CD4-positive, CD25-positive, alpha-beta regulatory T cell (primary cell): ENCODE measurements around the gene EPHB6. TPM values are rescaled to one million over a fixed set of nuclear protein-coding genes. Genes with fewer than 3 reads are reported as not detected.

ENCODE experiments used
- ATAC-seq, 2 donors: fragments of 150-1000 bp; cut with Tn5 transposase; one replicate each; pipeline ENCODE4 v1.10.0; 2021; ENCODE audit warnings: low read depth in 2 of 2, moderate number of reproducible peaks in 2 of 2, moderate library complexity in 1 of 2
- DNase-seq, 3 donors: peaks; one replicate each; pipeline versions ENCODE4 v3.0.0 to v3.0.0-alpha.2; 2012 to 2022; ENCODE audit warnings: mixed read lengths in 1 of 3
- H3K27ac ChIP-seq: one replicate; pipeline ENCODE4 v1.7.0; 2013; ENCODE audit warnings: mild to moderate bottlenecking, low read length; ENCODE audit not compliant: insufficient read depth, poor library complexity, severe bottlenecking
- H3K27me3 ChIP-seq: one replicate; pipeline ENCODE4 v1.7.0; 2013; ENCODE audit warnings: low read length; ENCODE audit not compliant: control insufficient read depth, insufficient read depth
- H3K36me3 ChIP-seq: one replicate; pipeline ENCODE4 v1.7.0; 2013; ENCODE audit warnings: mild to moderate bottlenecking, low read length, moderate library complexity; ENCODE audit not compliant: control insufficient read depth, insufficient read depth
- H3K4me1 ChIP-seq: 2 replicates; pipeline ENCODE4 v1.7.0; 2013; ENCODE audit warnings: mild to moderate bottlenecking, low read length; ENCODE audit not compliant: insufficient read depth, control insufficient read depth, poor library complexity, severe bottlenecking
- H3K4me3 ChIP-seq: one replicate; pipeline ENCODE4 v1.7.0; 2013; ENCODE audit warnings: low read depth, mild to moderate bottlenecking, low read length, moderate library complexity
- H3K9me3 ChIP-seq, 2 experiments: 1 replicate in 1 of 2; 2 replicates in 1 of 2; pipeline ENCODE4 v1.7.0; 2013; ENCODE audit warnings: low read length in 2 of 2, mild to moderate bottlenecking in 1 of 2, moderate library complexity in 1 of 2; ENCODE audit not compliant: control insufficient read depth in 2 of 2
- H3K27ac Mint-ChIP-seq, 3 donors: one replicate each; pipeline ENCODE4 v1.8.0; 2020 to 2022; ENCODE audit warnings: mild to moderate bottlenecking in 3 of 3, mixed read lengths in 3 of 3, moderate library complexity in 2 of 3
- H3K27me3 Mint-ChIP-seq: one replicate; pipeline ENCODE4 v1.8.0; 2022; ENCODE audit warnings: mild to moderate bottlenecking, mixed read lengths
- H3K36me3 Mint-ChIP-seq: one replicate; pipeline ENCODE4 v1.8.0; 2020; ENCODE audit warnings: mixed read lengths
- H3K4me1 Mint-ChIP-seq, 4 donors: one replicate each; pipeline ENCODE4 v1.8.0; 2020 to 2022; ENCODE audit warnings: mixed read lengths in 4 of 4, mild to moderate bottlenecking in 1 of 4
- H3K4me3 Mint-ChIP-seq, 4 donors: one replicate each; pipeline ENCODE4 v1.8.0; 2020 to 2022; ENCODE audit warnings: mild to moderate bottlenecking in 4 of 4, mixed read lengths in 4 of 4, moderate library complexity in 3 of 4
- H3K9me3 Mint-ChIP-seq, 7 donors: one replicate each; pipeline ENCODE4 v1.8.0; 2020 to 2022; ENCODE audit warnings: mixed read lengths in 7 of 7, mild to moderate bottlenecking in 3 of 7, moderate library complexity in 2 of 7
- polyA plus RNA-seq, 4 donors: library from polyadenylated mRNA; unstranded; fragments of 300-500 nt; fragmentation: Illumina TruSeq; gene quantifications; one replicate each; pipeline ENCODE4 v1.2.3, GENCODE V29; 2021
- total RNA-seq: library from RNA; stranded (reverse); gene quantifications from one replicate; pipeline ENCODE4 v1.2.3, GENCODE V29; 2022

EPHB6 gene
- total and polyA plus RNA-seq, 5 donors from 2014 or later, result 22.4 to 58.0 (median 29.7) TPM

DNA sequence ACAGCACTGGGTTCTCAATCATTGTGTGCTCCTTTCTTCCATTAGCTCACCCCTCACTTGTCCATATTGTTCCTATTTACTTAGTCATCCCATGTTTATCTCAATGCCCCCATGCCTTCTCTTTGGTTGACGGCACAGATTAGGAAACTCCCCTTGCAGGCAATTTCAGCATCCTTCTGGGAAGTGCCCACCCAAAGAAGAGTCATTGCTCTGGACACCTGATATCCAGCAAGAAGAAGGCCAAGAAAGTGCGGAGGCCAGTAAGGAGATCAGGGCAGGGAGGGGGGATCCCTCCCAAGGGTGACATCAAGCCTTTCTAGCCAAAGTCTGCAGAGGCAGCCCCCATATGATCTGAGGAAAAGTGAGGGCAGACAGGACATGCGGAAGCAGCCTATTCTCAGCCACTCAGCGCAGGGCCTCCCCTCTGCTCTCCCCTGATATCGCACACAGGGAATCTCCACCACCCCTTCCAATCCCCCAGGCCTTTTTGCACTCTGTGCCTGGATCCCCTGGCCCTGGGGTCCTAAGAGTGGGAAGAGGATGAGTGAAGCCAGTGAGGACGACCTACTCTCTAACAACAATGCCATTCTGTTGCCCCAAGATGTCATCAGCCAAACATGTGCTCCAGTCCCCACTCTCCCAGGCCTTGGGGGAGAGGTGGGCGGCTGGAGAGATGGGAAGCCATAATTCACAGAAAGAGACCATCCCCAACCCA lies 28.9 kb downstream of the EPHB6 start:
- H3K9me3 Mint-ChIP-seq, result peaks cover 0 to 2% (median 0%) of the 10 kb centered on the region in 7 donors
- no peaks in the 10 kb centered on the region for H3K36me3 Mint-ChIP-seq
- no peak overlapping the region for H3K4me3 Mint-ChIP-seq
- ATAC-seq (no peak), DNase-seq (no peak)
- Histone ChIP-seq H3K36me3 (no peaks in the 10 kb centered on the region), H3K4me3 (no peak overlapping the region), H3K27ac (no peak overlapping the region), H3K9me3 (no peaks in the 10 kb centered on the region), H3K4me1 (peaks cover 3% of the 10 kb centered on the region), H3K27me3 (no peaks in the 10 kb centered on the region)
- no peak overlapping the region for H3K27ac Mint-ChIP-seq
- H3K27me3 Mint-ChIP-seq, result peaks cover 8% of the 10 kb centered on the region
- peaks cover 0 to 4% (median 2%) of the 10 kb centered on the region in 4 donors for H3K4me1 Mint-ChIP-seq

DNA sequence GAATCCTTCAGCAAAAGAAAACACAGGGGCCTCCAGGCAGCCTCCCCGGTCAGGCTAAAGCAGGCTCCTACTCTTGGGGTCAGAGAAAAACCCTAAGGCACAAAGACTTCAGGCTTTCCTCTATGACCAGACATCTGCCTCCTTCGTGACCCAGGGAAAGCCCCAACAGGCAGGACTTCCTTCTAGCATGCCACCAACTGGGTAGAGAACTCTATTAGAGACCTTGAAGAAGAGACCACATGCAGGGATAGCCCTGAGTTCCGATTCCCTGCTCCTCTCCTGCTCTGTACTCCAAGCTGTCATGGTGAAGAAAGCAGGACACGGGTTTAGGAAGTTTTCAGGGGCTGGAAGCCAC lies 29.4 kb downstream of the EPHB6 start:
- H3K4me3 ChIP-seq, result no peak overlapping the region
- H3K4me3 Mint-ChIP-seq, result no peak overlapping the region
- DNase-seq, result no peak
- no peaks in the 10 kb centered on the region for H3K36me3 Mint-ChIP-seq
- no peak overlapping the region for H3K27ac Mint-ChIP-seq
- peaks cover 8% of the 10 kb centered on the region for H3K27me3 Mint-ChIP-seq
- H3K9me3 Mint-ChIP-seq, result peaks cover 0 to 3% (median 0%) of the 10 kb centered on the region in 7 donors
- peaks cover 0 to 4% (median 2%) of the 10 kb centered on the region in 4 donors for H3K4me1 Mint-ChIP-seq
- H3K27ac ChIP-seq, result no peak overlapping the region
- H3K9me3 ChIP-seq, result no peaks in the 10 kb centered on the region
- H3K4me1 ChIP-seq, result peaks cover 3% of the 10 kb centered on the region
- H3K36me3 ChIP-seq, result no peaks in the 10 kb centered on the region
- ATAC-seq, result no peak
- H3K27me3 ChIP-seq, result no peaks in the 10 kb centered on the region

DNA sequence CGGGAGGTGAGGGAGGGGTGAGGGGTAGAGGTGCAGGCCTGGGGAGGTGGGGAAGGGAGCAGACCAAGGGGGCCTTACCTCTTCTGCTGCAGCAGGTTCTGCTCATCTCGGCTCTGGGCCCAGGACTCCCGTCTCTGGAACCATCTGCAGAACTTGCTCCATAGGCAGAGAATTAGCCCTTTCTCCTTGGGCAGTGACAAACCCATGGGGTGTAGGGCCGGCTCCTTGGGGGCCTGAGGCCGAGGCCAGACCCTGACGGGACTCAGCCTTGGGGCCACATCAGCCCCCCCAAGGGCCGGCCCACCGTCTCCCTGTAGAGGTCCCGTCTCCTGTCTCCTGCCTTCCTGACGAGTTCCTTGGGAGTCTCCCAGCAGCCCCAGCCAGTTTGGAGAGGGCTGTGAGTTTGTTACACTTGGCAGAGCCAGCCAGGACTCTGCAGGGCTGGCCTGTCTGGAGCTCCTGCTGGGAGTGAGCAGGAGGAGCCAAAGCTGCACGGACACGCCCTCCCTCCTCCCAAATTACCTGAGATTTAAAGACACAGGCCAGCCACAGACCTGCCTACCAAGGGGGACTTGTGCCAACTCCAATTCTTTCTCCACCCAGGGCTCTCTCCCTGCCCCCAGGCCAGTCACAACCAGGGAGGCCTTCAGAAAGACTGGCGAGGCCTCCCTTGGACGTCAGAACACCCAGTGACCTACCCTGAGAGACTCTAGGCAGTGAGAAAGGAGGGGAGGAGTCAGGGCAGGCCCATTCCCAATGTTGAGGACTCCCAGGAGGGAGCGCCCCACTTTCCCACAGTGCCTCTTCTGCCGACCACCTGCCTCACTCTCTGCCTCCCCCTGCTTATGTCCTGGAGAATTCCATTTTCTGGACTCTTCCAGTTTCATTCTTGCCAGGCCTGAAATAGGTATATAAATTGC lies 30.7 kb downstream of the EPHB6 start, which contains the start of gene TRPV6:
Gene TRPV6, minus strand, starts transcription at position 435 of the 920 bp plus-strand sequence.
- no peak within 1 kb of the TSS for H3K27ac Mint-ChIP-seq
- H3K9me3 ChIP-seq, result no peaks in the 10 kb centered on the region
- no peak for DNase-seq
- H3K4me1 Mint-ChIP-seq, result peaks cover 0 to 4% (median 2%) of the 10 kb centered on the region in 4 donors
- peaks cover 6% of the 10 kb centered on the region for H3K27me3 Mint-ChIP-seq
- no peak within 1 kb of the TSS for H3K4me3 Mint-ChIP-seq
- no peak for ATAC-seq
- H3K27me3 ChIP-seq, result no peaks in the 10 kb centered on the region
- H3K4me1 ChIP-seq, result peaks cover 3% of the 10 kb centered on the region
- H3K36me3 ChIP-seq, result no peaks in the 10 kb centered on the region
- H3K27ac ChIP-seq, result no peak within 1 kb of the TSS
- H3K36me3 Mint-ChIP-seq, result no peaks in the 10 kb centered on the region
- H3K9me3 Mint-ChIP-seq, result peaks cover 0 to 4% (median 0%) of the 10 kb centered on the region in 7 donors
- no peak within 1 kb of the TSS for H3K4me3 ChIP-seq

DNA sequence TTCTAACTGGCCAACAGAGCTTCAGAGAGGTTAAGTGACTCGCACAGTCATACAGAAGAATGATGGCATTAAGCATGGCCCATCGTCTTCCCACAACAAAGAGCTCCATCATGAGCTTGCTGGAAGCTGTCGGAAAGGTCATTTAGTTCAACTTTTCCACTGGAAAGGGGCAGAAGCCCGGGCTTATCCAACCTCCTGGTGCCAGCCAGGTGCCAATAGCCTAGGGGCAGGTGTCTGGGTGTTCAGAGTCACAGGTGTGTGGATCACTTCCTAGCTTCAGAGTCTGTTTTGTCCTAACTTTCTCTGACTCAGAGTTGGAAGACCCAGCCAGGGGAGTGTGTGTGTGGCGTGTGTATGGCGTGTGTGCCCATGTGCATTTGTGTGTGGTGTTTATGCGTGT lies 32.0 kb downstream of the EPHB6 start:
- Histone ChIP-seq H3K9me3 (no peaks in the 10 kb centered on the region), H3K4me1 (no peaks in the 10 kb centered on the region), H3K36me3 (no peaks in the 10 kb centered on the region), H3K27me3 (no peaks in the 10 kb centered on the region), H3K27ac (no peak overlapping the region), H3K4me3 (no peak overlapping the region)
- peaks cover 0 to 4% (median 0%) of the 10 kb centered on the region in 7 donors for H3K9me3 Mint-ChIP-seq
- no peaks in the 10 kb centered on the region for H3K27me3 Mint-ChIP-seq
- H3K36me3 Mint-ChIP-seq, result no peaks in the 10 kb centered on the region
- ATAC-seq (no peak), DNase-seq (no peak)
- H3K4me3 Mint-ChIP-seq, result no peak overlapping the region
- H3K4me1 Mint-ChIP-seq, result no peaks in the 10 kb centered on the region
- H3K27ac Mint-ChIP-seq, result no peak overlapping the region

DNA sequence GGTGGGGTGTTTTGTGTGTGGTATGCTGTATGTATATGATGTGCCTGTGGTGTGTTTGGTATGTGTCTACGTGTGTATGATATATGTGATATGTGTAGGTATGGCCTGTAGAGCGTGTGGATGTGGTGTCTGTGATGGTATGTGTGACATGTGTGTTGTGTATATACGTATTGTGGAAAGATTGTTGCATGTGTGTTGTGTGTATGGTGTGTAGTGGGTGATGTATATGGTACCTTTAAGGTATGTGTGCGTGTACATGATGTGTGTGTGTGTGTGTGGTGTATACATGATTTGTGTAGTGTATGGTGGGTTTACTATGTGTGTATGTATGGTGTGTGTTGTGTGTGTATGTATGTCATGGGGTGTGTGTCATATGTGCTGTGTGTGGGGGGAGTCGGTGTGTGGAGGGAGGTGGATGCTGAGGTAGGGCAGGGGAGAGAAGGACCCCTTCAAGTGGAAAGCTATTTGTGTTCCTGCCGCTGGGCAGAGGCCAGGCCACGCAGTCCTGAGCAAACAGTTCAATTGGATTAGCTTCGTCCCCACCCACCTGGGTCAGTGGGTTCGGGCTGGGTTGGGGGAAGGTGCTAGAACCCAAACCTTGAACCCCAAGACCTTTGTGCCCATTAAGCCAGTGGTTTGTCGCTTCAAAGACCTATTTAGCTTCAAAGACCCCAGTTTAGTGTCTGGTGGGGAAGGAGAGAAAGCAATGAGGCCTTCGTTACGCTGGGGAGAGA lies 32.6 kb downstream of the EPHB6 start:
- no peak for DNase-seq
- no peak overlapping the region for H3K27ac Mint-ChIP-seq
- peaks cover 2% of the 10 kb centered on the region for H3K27me3 Mint-ChIP-seq
- peaks cover 0 to 4% (median 0%) of the 10 kb centered on the region in 7 donors for H3K9me3 Mint-ChIP-seq
- Histone ChIP-seq H3K27ac (no peak overlapping the region), H3K9me3 (no peaks in the 10 kb centered on the region), H3K27me3 (no peaks in the 10 kb centered on the region), H3K4me3 (no peak overlapping the region), H3K4me1 (no peaks in the 10 kb centered on the region), H3K36me3 (no peaks in the 10 kb centered on the region)
- H3K4me1 Mint-ChIP-seq, result no peaks in the 10 kb centered on the region
- H3K36me3 Mint-ChIP-seq, result no peaks in the 10 kb centered on the region
- no peak overlapping the region for H3K4me3 Mint-ChIP-seq
- no peak for ATAC-seq

DNA sequence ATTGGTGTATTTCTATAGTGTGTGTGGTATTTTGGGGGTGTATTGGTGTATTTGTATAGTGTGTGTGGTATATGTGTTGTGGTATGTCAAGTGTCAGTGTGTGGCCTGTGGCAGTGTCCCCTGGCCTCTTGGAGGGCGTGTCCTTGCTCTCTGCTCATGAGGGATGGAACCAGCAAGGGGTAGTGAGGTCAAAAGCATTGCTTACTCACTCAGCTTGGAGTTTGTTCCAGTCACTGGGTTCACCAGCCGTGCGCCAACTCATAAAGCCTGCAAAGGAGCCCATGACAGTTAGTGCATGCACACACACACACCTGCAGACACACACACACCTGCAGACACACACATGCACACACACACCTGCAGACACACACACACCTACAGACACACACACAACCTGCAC lies 34.9 kb downstream of the EPHB6 start:
- peaks cover 0 to 4% (median 0%) of the 10 kb centered on the region in 7 donors for H3K9me3 Mint-ChIP-seq
- H3K27me3 ChIP-seq, result no peaks in the 10 kb centered on the region
- no peaks in the 10 kb centered on the region for H3K9me3 ChIP-seq
- ATAC-seq (no peak), DNase-seq (no peak)
- H3K27me3 Mint-ChIP-seq, result peaks cover 5% of the 10 kb centered on the region
- H3K4me3 Mint-ChIP-seq, result no peak overlapping the region
- H3K36me3 Mint-ChIP-seq, result no peaks in the 10 kb centered on the region
- H3K27ac Mint-ChIP-seq, result no peak overlapping the region
- no peaks in the 10 kb centered on the region for H3K4me1 Mint-ChIP-seq
- H3K27ac ChIP-seq, result no peak overlapping the region
- no peaks in the 10 kb centered on the region for H3K36me3 ChIP-seq
- no peaks in the 10 kb centered on the region for H3K4me1 ChIP-seq
- no peak overlapping the region for H3K4me3 ChIP-seq

DNA sequence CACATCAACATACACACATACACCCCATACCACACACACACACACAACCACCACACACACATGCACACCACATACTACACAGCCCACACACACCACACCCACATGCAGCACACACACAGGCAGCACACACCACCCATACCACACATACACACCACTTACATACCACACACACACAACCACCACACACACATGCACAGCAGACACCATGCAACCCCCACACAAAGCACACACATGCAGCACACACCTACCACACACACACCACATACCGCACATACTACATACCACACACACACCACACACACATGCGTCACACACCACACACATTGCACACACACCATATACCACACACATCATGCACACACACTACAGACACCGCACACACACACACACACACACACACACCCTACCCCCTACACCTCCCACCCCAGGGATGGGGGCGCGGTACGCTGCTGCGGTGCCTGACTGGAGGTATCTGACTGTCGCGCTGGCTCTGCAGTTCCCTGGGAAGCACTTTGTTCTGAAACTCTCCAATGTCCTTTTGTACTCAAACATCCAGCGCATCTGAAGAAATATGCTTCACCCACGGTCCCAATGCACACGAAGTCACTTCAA lies 36.1 kb downstream of the EPHB6 start:
- no peaks in the 10 kb centered on the region for H3K9me3 ChIP-seq
- no peaks in the 10 kb centered on the region for H3K36me3 ChIP-seq
- Mint-ChIP-seq H3K36me3 (no peaks in the 10 kb centered on the region), H3K9me3 (peaks cover 0 to 4% (median 0%) of the 10 kb centered on the region in 7 donors), H3K4me1 (no peaks in the 10 kb centered on the region), H3K27me3 (peaks cover 10% of the 10 kb centered on the region), H3K27ac (no peak overlapping the region), H3K4me3 (no peak overlapping the region)
- H3K27ac ChIP-seq, result no peak overlapping the region
- DNase-seq, result no peak
- no peaks in the 10 kb centered on the region for H3K27me3 ChIP-seq
- no peaks in the 10 kb centered on the region for H3K4me1 ChIP-seq
- H3K4me3 ChIP-seq, result no peak overlapping the region
- no peak for ATAC-seq
